Kidney (tissue), 14 donors: ENCODE results near the gene DCST1. TPM values are rescaled to one million over a fixed set of nuclear protein-coding genes. Genes with fewer than 3 reads are reported as not detected.

ENCODE experiments used
- DNase-seq, 5 donors: peaks; one replicate each; pipeline ENCODE4 v3.0.0-alpha.2; 2013 to 2020
- FAIRE-seq: peaks from 2 replicates; lab custom pipeline; 2012; peaks lifted over from hg19 to GRCh38; lab: Jason Lieb, UNC
- H3K27ac ChIP-seq, 2 donors: one replicate each; pipeline ENCODE4 v1.7.0; 2013; ENCODE audit warnings: low read depth in 2 of 2, low read length in 2 of 2, inconsistent platforms in 1 of 2
- H3K27me3 ChIP-seq: one replicate; pipeline ENCODE4 v1.7.1; 2013; ENCODE audit warnings: low read length, inconsistent platforms; ENCODE audit not compliant: control insufficient read depth, insufficient read depth
- H3K36me3 ChIP-seq, 3 donors: one replicate each; pipeline versions ENCODE4 v1.7.0 to v1.7.1; 2013; ENCODE audit warnings: low read length in 3 of 3, control low read depth in 1 of 3, inconsistent platforms in 1 of 3; ENCODE audit not compliant: insufficient read depth in 3 of 3, control insufficient read depth in 2 of 3
- H3K4me1 ChIP-seq, 3 donors: one replicate each; pipeline versions ENCODE4 v1.7.0 to v1.7.1; 2013; ENCODE audit warnings: low read length in 3 of 3, inconsistent platforms in 1 of 3, low read depth in 1 of 3; ENCODE audit not compliant: control insufficient read depth in 2 of 3, insufficient read depth in 2 of 3
- H3K4me3 ChIP-seq, 3 donors: one replicate each; pipeline versions ENCODE4 v1.7.0 to v1.8.1; 2013; ENCODE audit warnings: low read length in 3 of 3, control low read depth in 1 of 3, inconsistent platforms in 1 of 3
- H3K9ac ChIP-seq, 3 donors: one replicate each; pipeline versions ENCODE4 v1.7.0 to v1.7.1; 2013; ENCODE audit warnings: low read length in 3 of 3, control low read depth in 1 of 3, inconsistent platforms in 1 of 3
- H3K9me3 ChIP-seq, 3 donors: one replicate each; pipeline versions ENCODE4 v1.7.0 to v1.7.1; 2013; ENCODE audit warnings: low read length in 3 of 3, control low read depth in 1 of 3, inconsistent platforms in 1 of 3; ENCODE audit not compliant: control insufficient read depth in 2 of 3, insufficient read depth in 1 of 3
- intact Hi-C: fragments of 100-400 bp; cut with DNase I; formaldehyde crosslinking; loops from one replicate; pipeline ENCODE4 v1.11.1; 2022
- polyA plus RNA-seq: library from polyadenylated mRNA; stranded (reverse); fragments of 350-450 nt; fragmentation: Illumina TruSeq; extraction: RNeasy Lipid Tissue Mini Kit (QIAGEN cat#74804); gene quantifications from one replicate; pipeline ENCODE4 v1.2.3, GENCODE V29; 2014; ENCODE audit warnings: low read depth, low replicate concordance; ENCODE audit not compliant: insufficient read depth
- total RNA-seq: library from RNA; stranded (reverse); fragmentation: NEBNext Ultra II Directional; extraction: Animal tissue kit (Norgen Biotek cat#: 25700); gene quantifications from one replicate; pipeline ENCODE4 v1.2.1, GENCODE V29; 2021
- TF ChIP-seq, protein P1 (sequence below): IDR thresholded peaks from 3 replicates; pipeline ENCODE4 v1.5.1; 2012; ENCODE audit warnings: mild to moderate bottlenecking, moderate library complexity, borderline replicate concordance; ENCODE audit not compliant: insufficient read depth; ENCODE audit errors: extremely low read depth
- donor health status: control.
- donor health status: control.
- donor health status: control.
- donor health status: control.
- donor health status: control.
- donor health status: DM: yes; HTN: yes; CAD: no.
- donor health status: Normal renal cell carcinoma (clear cell type).

DCST1 gene
- total and polyA plus RNA-seq, 2 donors from 2014 or later, result not detected

DNA sequence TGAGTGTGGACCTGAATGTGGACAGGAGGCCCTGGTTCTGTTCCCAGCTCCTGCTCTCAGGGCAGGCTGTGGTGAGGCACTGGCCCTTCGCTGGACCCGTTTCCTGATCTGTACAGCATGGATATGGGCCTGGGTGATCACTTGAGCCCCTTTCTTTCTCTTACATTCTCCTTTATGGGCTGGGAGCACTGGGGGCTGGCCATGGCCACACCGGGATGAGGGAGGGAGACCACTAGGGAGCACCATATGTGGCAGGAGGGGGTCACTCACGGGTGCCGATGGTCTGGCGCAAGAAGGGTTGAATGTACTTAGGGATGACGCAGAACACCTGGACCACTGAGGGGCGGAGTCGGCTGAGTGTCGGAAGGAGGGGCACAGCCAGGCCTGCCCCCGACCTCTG is 2.7 kb upstream of the DCST1 start:
- no peak for FAIRE-seq
- H3K27me3 ChIP-seq, result no peaks in the 10 kb centered on the region
- no peak overlapping the region for H3K9ac ChIP-seq
- peak in 1 of 5 donors; percentile 63 for DNase-seq
- TF ChIP-seq, protein P1, sequence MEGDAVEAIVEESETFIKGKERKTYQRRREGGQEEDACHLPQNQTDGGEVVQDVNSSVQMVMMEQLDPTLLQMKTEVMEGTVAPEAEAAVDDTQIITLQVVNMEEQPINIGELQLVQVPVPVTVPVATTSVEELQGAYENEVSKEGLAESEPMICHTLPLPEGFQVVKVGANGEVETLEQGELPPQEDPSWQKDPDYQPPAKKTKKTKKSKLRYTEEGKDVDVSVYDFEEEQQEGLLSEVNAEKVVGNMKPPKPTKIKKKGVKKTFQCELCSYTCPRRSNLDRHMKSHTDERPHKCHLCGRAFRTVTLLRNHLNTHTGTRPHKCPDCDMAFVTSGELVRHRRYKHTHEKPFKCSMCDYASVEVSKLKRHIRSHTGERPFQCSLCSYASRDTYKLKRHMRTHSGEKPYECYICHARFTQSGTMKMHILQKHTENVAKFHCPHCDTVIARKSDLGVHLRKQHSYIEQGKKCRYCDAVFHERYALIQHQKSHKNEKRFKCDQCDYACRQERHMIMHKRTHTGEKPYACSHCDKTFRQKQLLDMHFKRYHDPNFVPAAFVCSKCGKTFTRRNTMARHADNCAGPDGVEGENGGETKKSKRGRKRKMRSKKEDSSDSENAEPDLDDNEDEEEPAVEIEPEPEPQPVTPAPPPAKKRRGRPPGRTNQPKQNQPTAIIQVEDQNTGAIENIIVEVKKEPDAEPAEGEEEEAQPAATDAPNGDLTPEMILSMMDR, result no peak
- H3K36me3 ChIP-seq, result no peaks in the 10 kb centered on the region
- no peak overlapping the region for H3K27ac ChIP-seq
- H3K4me3 ChIP-seq, result no peak overlapping the region
- intact Hi-C loops, result no loop called here
- no peaks in the 10 kb centered on the region for H3K4me1 ChIP-seq
- H3K9me3 ChIP-seq, result no peaks in the 10 kb centered on the region

DNA sequence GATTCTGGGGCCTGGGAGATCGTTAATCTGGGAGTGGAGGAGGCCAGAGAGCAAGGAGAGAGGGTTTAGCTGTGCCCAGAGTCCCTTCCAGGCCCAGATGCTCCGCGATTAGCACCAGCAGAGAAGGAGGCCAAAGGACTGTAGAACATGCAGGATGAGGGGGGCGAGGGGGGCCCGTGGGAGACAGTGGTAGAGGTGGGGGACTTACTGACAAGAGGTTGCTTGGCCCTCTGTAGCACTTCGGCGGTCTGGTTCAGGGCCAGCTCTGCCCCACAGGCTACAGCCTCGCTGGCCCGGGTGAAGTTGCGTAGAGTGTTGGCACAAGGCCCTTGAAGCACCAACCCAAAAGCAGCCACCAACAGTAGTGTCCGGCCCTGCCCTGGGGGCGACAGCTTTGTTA is 738 bp upstream of the DCST1 start:
- no peak overlapping the region for H3K27ac ChIP-seq
- TF ChIP-seq, protein P1, result no peak
- H3K4me1 ChIP-seq, result no peaks in the 10 kb centered on the region
- DNase-seq, result peak in 1 of 5 donors; percentile 54
- H3K36me3 ChIP-seq, result no peaks in the 10 kb centered on the region
- no peaks in the 10 kb centered on the region for H3K27me3 ChIP-seq
- no peak for FAIRE-seq
- no peak overlapping the region for H3K9ac ChIP-seq
- no peak overlapping the region for H3K4me3 ChIP-seq
- no peaks in the 10 kb centered on the region for H3K9me3 ChIP-seq
- intact Hi-C loops, result no loop called here

DNA sequence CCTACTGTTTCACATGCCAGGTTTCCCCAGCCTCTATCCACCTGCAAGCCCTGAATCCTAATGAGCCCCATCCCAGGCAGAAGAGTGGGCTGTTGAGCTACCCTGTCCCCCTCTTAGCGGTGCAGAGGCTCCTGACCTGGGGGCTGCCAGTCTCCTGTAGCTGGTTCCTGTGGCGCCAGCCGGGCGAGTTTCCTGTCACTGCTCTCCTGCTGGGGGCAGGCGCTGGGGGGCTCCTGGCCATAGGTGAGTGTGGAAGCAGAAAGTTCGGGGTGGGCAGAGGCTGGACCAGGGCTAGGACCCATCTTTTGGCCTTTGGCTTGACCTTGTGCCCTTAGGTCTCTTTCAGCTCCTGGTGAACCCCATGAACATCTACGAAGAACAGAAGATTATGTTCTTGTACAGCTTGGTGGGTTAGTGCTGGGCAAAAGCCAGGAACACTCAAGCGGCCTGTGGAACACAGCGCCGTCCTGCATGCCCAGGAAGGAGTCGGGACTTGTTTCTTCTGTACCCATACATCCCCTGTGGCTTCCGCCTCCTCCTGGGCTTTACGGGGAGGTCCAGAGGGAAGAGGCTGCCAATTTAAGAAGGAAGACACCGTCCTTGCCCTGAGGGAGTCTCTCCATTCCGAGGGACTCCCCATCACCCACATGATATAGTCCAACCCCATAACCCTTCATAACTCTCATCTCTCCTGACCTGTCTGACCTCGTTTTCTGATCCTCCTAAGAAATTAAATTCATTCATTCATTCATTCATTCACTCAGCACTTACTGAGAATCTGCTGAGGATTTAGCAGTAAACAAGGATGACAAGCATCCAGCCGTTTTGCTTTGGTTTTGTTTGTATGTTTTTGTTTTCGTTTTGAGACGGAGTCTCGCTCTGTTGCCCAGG is 939 bp downstream of the DCST1 start:
- H3K9me3 ChIP-seq, result no peaks in the 10 kb centered on the region

More for the DNA sequence above, 939 bp downstream of the DCST1 start:
- Histone ChIP-seq H3K4me1 (no peaks in the 10 kb centered on the region), H3K27ac (no peak overlapping the region), H3K9ac (no peak overlapping the region), H3K27me3 (no peaks in the 10 kb centered on the region), H3K4me3 (no peak overlapping the region), H3K36me3 (no peaks in the 10 kb centered on the region)
- no peak for FAIRE-seq
- peak in 1 of 5 donors; percentile 49 for DNase-seq
- TF ChIP-seq, protein P1, result no peak
- intact Hi-C loops, result no loop called here
